GM12864 (cell line): ENCODE data around the gene SUPT20HL1.

ENCODE experiments used
- DNase-seq: peaks from one replicate; pipeline ENCODE4 v3.0.0-alpha.2; 2011; ENCODE audit warnings: low read depth
- H3K4me3 ChIP-seq: 2 replicates; pipeline ENCODE4 v1.5.1; 2011; ENCODE audit warnings: mild to moderate bottlenecking, low read depth, low read length, control low read depth
- CTCF ChIP-seq: IDR thresholded peaks from 2 replicates; pipeline ENCODE4 v1.5.1; 2011; ENCODE audit warnings: low read depth, mild to moderate bottlenecking, moderate library complexity, low read length, control low read depth, inconsistent platforms; ENCODE audit errors: missing control alignments

The SUPT20HL1 gene

GRCh38 chrX:24398766-24399165 is 38.3 kb downstream of the SUPT20HL1 start:
- TF ChIP-seq CTCF: no peak
- no peak for DNase-seq
- H3K4me3 ChIP-seq: no peak overlapping the region

- DNase-seq: no peak
- H3K4me3 ChIP-seq: no peak overlapping the region
- no peak for TF ChIP-seq CTCF
These were observed 39.1 kb downstream of the SUPT20HL1 start for GRCh38 chrX:24399550-24399949.

- no peak for TF ChIP-seq CTCF
- H3K4me3 ChIP-seq: no peak overlapping the region
- no peak for DNase-seq
These were observed 45.5 kb downstream of the SUPT20HL1 start for GRCh38 chrX:24405959-24406358.
